ENCODE measurements around the gene MTIF2. TPM values are rescaled to one million over a fixed set of nuclear protein-coding genes. Genes with fewer than 3 reads are reported as not detected.
A peak's percentile ranks its signal among the peaks of the same experiment; 100 is the strongest.

Gene MTIF2, protein sequence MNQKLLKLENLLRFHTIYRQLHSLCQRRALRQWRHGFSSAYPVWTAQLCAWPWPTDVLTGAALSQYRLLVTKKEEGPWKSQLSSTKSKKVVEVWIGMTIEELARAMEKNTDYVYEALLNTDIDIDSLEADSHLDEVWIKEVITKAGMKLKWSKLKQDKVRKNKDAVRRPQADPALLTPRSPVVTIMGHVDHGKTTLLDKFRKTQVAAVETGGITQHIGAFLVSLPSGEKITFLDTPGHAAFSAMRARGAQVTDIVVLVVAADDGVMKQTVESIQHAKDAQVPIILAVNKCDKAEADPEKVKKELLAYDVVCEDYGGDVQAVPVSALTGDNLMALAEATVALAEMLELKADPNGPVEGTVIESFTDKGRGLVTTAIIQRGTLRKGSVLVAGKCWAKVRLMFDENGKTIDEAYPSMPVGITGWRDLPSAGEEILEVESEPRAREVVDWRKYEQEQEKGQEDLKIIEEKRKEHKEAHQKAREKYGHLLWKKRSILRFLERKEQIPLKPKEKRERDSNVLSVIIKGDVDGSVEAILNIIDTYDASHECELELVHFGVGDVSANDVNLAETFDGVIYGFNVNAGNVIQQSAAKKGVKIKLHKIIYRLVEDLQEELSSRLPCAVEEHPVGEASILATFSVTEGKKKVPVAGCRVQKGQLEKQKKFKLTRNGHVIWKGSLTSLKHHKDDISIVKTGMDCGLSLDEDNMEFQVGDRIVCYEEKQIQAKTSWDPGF
- total RNA-seq (2011; cell fraction: chromatin; rRNA removed; ENCODE audit: low replicate concordance), result 77.7 and 94.9 TPM in 2 replicates
- total RNA-seq (2011; cell fraction: nucleolus; rRNA removed), result 52.8 and 62.7 TPM in 2 replicates
- total RNA-seq (2011; cell fraction: nucleoplasm; rRNA removed), result 67.3 and 69.7 TPM in 2 replicates
- total RNA-seq (2014; rRNA removed) (85.1 and 105 TPM in 2 replicates), total RNA-seq (2014; rRNA removed; fragmentation: Illumina TruSeq; extraction: Trizol) (141 and 163 TPM in 2 replicates), total RNA-seq (2015; rRNA removed; fragmentation: Illumina TruSeq; extraction: Trizol) (133 and 143 TPM in 2 replicates), total RNA-seq (2021) (81.1 and 84.5 TPM in 2 replicates), polyA plus RNA-seq (2011; rRNA removed) (71.9 and 77.3 TPM in 2 replicates), polyA plus RNA-seq (2014; fragmentation: Illumina TruSeq; extraction: Trizol) (104 and 115 TPM in 2 replicates), polyA plus RNA-seq (2014; fragmentation: Nextera tagmentation; extraction: Ambion mirVana) (100 to 1,000 TPM in 1 of 2 experiments, 10 to 100 TPM in 1; 58.7 to 106 TPM), polyA plus RNA-seq (2014; rRNA removed) (83.3 and 88.5 TPM in 2 replicates), polyA minus RNA-seq (2011; rRNA and poly(A)+ RNA removed) (156 and 157 TPM in 2 replicates), Bru-seq, nascent RNA (percentile 87 among the genes with signal in this experiment), BruChase-seq, experiment 1, labeled RNA remaining after a 2-hour chase (percentile 87 among the genes with signal in this experiment), BruChase-seq, experiment 2, labeled RNA remaining after a 6-hour chase (percentile 84 among the genes with signal in this experiment)
- polyA plus RNA-seq (2011; cell fraction: cytosol; rRNA removed), result 20.9 and 27.8 TPM in 2 replicates
- polyA plus RNA-seq (2011; cell fraction: nucleus; rRNA removed), result 34.0 and 45.2 TPM in 2 replicates
- polyA plus RNA-seq (2012), result 65.0 and 79.3 TPM in 2 replicates
- 39.6 and 51.8 TPM in 2 replicates for polyA minus RNA-seq (2011; cell fraction: cytosol; rRNA and poly(A)+ RNA removed)
- 56.7 and 88.5 TPM in 2 replicates for polyA minus RNA-seq (2011; cell fraction: nucleus; rRNA and poly(A)+ RNA removed)
- long read RNA-seq, experiment 1, transcript MTIF2-201 (16 exons, 2,528 nt), result major isoform, 108 of 291 reads
- long read RNA-seq, experiment 1, transcript MTIF2-204 (15 exons, 2,386 nt), result minor isoform, 5 of 291 reads
- long read RNA-seq, experiment 1, partial matches to known transcripts, result 72 of 291 reads
- long read RNA-seq, experiment 1, other reads (novel, unspliced or antisense), result 103 of 291 reads
- long read RNA-seq, experiment 2, transcript MTIF2-201 (16 exons, 2,528 nt), result major isoform, 27 of 117 reads
- long read RNA-seq, experiment 2, partial matches to known transcripts, result 57 of 117 reads
- long read RNA-seq, experiment 2, other reads (novel, unspliced or antisense), result 32 of 117 reads
- long read RNA-seq, experiment 3, transcript MTIF2-201 (16 exons, 2,528 nt), result major isoform, 27 of 144 reads
- long read RNA-seq, experiment 3, partial matches to known transcripts, result 83 of 144 reads
- long read RNA-seq, experiment 3, other reads (novel, unspliced or antisense), result 32 of 144 reads

DNA sequence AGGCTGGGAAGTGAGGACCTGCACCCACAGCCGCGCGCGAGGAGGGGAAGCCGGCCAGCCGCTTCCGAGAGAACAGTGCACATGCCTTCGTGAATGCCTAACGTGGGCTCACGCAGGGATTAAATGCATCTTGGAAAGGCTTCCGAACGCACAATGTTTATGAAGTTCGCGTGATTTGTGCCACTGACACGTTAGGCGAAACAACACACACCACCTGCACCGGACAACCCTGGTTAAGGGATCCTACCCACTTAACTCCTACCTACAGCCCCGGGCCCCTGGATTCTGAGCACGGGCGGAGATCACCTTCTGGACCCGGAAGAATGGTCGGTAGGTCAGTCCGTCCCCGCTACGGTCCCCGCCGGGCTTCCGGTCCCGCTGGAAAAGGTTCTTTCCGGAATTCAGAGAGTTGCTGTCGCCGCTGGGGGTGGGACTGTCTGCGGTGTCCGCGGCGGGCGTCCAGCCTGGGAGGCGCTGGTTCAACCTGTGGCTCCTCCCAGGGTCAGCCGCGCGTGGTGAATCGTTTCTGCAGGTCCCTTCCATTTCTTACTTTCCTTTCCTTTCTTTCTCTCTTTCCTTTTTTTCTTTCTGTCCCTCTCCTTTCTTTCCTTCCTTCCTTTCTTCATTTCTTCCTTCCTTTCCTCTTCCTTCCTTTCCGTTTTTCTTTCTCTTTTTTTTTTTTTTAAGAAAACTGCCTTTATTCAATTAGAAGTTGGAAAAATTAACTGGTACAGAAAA is at the start of gene MTIF2:
Gene MTIF2 (minus strand): TSS at position 325 of the 738 bp plus-strand sequence. CDS start 5,373 bp downstream, outside the sequence.
- ATAC-seq (peak; percentile 100), FAIRE-seq (peak; percentile 91), DNase-seq (ENCODE audit: extremely low read depth in 1 of 4, low spot score in 3 of 4) (peak; percentile 88 to 98 (median 91))
- under 1% methylated on average over 43 of the region's 43 CpGs for WGBS (ENCODE audit: insufficient coverage, low coverage, missing lambda C conversion rate)
- BruUV-seq (replicated peaks), result no TSS peak
- Histone ChIP-seq H4K20me1 (replicated peaks; ENCODE audit: control insufficient read depth, insufficient read depth, low read length) (no peaks in the 10 kb centered on the region), H3K79me2 (ENCODE audit: control insufficient read depth, insufficient read depth, low read length) (peaks cover 22% of the 10 kb centered on the region), H3K4me3 (peak within 1 kb of the TSS; percentile 71), H3K9ac (ENCODE audit: insufficient read depth in 1 of 2, low read depth in 2 of 2, low read length in 2 of 2) (peak within 1 kb of the TSS; percentile 91 to 98), H3K9me1 (ENCODE audit: control insufficient read depth, insufficient read depth, low read length) (no peaks in the 10 kb centered on the region), H3K9me3 (replicated peaks; ENCODE audit: control insufficient read depth, insufficient read depth, low read depth, low read length) (no peaks in the 10 kb centered on the region), H3K36me3 (ENCODE audit: control insufficient read depth, insufficient read depth, low read length) (peaks cover 38% of the 10 kb centered on the region; the same call in 2 of the 3 replicates), H3K4me2 (ENCODE audit: insufficient read depth, low read length) (peak within 1 kb of the TSS; percentile 99), H2AFZ (ENCODE audit: low read depth, low read length) (peak within 1 kb of the TSS; percentile 100), H3K4me1 (replicated peaks in 1 of 2; ENCODE audit: control insufficient read depth in 2 of 2, insufficient read depth in 2 of 2, low read length in 2 of 2) (peaks cover 7 to 8% of the 10 kb centered on the region in 2 experiments; a peak in 3 of 5 replicates), H3K27ac (ENCODE audit: extremely low read depth, low read depth, low read length) (peak within 1 kb of the TSS; percentile 91), H3K27me3 (ENCODE audit: control insufficient read depth in 2 of 2, insufficient read depth in 2 of 2, low read length in 2 of 2) (no peaks in the 10 kb centered on the region)
- intact Hi-C loops (cut with micrococcal nuclease), result loop anchor here (1.0 to 5.0 kb wide), 2 partner anchors 12 to 148 kb away; partner anchors contain the start of gene CCDC88A
- ChIA-PET POLR2A (interaction anchor here (0.6 to 1.3 kb wide), 4 partner anchors 13 to 181 kb away, joined by 3 to 7 read pairs (median 3); partner anchors contain the start of gene CCDC88A), CTCF (ENCODE audit: low intra/inter-chr PET ratio) (no interaction called here)
- in situ Hi-C loops (cut with MboI), result no loop called here
- TF ChIP-seq ZSCAN29 (IDR thresholded peaks at IDR 0.05), result no peak; the same call in 1 of the 2 replicates
- TF ChIP-seq RAD21 (CRISPR knock-in tag; conservative IDR thresholded peaks at IDR 0.05 in 1 of 2, IDR thresholded peaks at IDR 0.05 in 1 of 2), result peak in 1 of 2 experiments; percentile 37; a peak in 2 of 4 replicates
- peak; percentile 81; the same call in 1 of the 2 replicates for TF ChIP-seq TRIM28 (IDR thresholded peaks at IDR 0.05)
- TF ChIP-seq, protein P1, sequence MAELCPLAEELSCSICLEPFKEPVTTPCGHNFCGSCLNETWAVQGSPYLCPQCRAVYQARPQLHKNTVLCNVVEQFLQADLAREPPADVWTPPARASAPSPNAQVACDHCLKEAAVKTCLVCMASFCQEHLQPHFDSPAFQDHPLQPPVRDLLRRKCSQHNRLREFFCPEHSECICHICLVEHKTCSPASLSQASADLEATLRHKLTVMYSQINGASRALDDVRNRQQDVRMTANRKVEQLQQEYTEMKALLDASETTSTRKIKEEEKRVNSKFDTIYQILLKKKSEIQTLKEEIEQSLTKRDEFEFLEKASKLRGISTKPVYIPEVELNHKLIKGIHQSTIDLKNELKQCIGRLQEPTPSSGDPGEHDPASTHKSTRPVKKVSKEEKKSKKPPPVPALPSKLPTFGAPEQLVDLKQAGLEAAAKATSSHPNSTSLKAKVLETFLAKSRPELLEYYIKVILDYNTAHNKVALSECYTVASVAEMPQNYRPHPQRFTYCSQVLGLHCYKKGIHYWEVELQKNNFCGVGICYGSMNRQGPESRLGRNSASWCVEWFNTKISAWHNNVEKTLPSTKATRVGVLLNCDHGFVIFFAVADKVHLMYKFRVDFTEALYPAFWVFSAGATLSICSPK (IDR thresholded peaks at IDR 0.05; ENCODE audit: borderline replicate concordance), result peak; percentile 89; the same call in 1 of the 2 replicates
- no peak for TF ChIP-seq ZNF134 (CRISPR knock-in tag; conservative IDR thresholded peaks at IDR 0.05)
- TF ChIP-seq MAZ (CRISPR knock-in tag; conservative IDR thresholded peaks at IDR 0.05 in 1 of 2, IDR thresholded peaks at IDR 0.05 in 1 of 2), result peak; percentile 65 to 91; a peak in 2 of 4 replicates
- no peak for TF ChIP-seq TAL1 (IDR thresholded peaks at IDR 0.05)
- no peak for TF ChIP-seq FOS (IDR thresholded peaks at IDR 0.05; ENCODE audit: extremely low read depth, insufficient read length)
- TF ChIP-seq, protein P2, sequence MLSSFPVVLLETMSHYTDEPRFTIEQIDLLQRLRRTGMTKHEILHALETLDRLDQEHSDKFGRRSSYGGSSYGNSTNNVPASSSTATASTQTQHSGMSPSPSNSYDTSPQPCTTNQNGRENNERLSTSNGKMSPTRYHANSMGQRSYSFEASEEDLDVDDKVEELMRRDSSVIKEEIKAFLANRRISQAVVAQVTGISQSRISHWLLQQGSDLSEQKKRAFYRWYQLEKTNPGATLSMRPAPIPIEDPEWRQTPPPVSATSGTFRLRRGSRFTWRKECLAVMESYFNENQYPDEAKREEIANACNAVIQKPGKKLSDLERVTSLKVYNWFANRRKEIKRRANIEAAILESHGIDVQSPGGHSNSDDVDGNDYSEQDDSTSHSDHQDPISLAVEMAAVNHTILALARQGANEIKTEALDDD (IDR thresholded peaks at IDR 0.05), result peak; percentile 44; the same call in 1 of the 2 replicates
